Astrocyte of the hippocampus (primary cell): ENCODE data around the gene PAX6.

ENCODE experiments used
- DNase-seq: peaks from one replicate; pipeline ENCODE4 v3.0.0; 2011; ENCODE audit warnings: low read depth, low spot score

Gene PAX6

GRCh38 chr11:31810779-31811647 lies at the start of gene PAX6:
Gene PAX6, minus strand, starts transcription at chr11:31811322. Its CDS starts 4,911 bp downstream, at chr11:31806411.
- peak; percentile 98 for DNase-seq

- no peak for DNase-seq
Observed at GRCh38 chr11:31860391-31860790, 49.3 kb upstream of the PAX6 start.

- DNase-seq = no peak
Observed at GRCh38 chr11:31856248-31856647, 45.1 kb upstream of the PAX6 start.

GRCh38 chr11:31855466-31855865 lies 44.3 kb upstream of the PAX6 start:
- DNase-seq = no peak

GRCh38 chr11:31850365-31850764 lies 39.2 kb upstream of the PAX6 start:
- DNase-seq = no peak

- peak; percentile 20 for DNase-seq
Observed at GRCh38 chr11:31847761-31848160, 36.6 kb upstream of the PAX6 start.

GRCh38 chr11:31845331-31845730 lies 34.2 kb upstream of the PAX6 start:
- no peak for DNase-seq

GRCh38 chr11:31844351-31844750 lies 33.2 kb upstream of the PAX6 start:
- DNase-seq = no peak

GRCh38 chr11:31841435-31841834 lies 30.3 kb upstream of the PAX6 start:
- no peak for DNase-seq

GRCh38 chr11:31834237-31834636 lies 23.1 kb upstream of the PAX6 start:
- no peak for DNase-seq

- no peak for DNase-seq
Observed at GRCh38 chr11:31830406-31830805, 19.3 kb upstream of the PAX6 start.

- DNase-seq = no peak
Observed at GRCh38 chr11:31828217-31828616, 17.1 kb upstream of the PAX6 start.

- peak; percentile 81 for DNase-seq
Observed at GRCh38 chr11:31827455-31828206, 16.5 kb upstream of the PAX6 start.

GRCh38 chr11:31826536-31827438 lies 15.7 kb upstream of the PAX6 start:
- DNase-seq = peak; percentile 71

GRCh38 chr11:31825838-31826484 lies 14.8 kb upstream of the PAX6 start:
- no peak for DNase-seq

- DNase-seq = peak; percentile 37
Observed at GRCh38 chr11:31824879-31825837, 14.0 kb upstream of the PAX6 start.

- no peak for DNase-seq
Observed at GRCh38 chr11:31824332-31824878, 13.3 kb upstream of the PAX6 start.

- DNase-seq = peak; percentile 67
Observed at GRCh38 chr11:31823644-31824331, 12.7 kb upstream of the PAX6 start.
